ENCODE data around the gene C1orf105.
"Not testable (repeated sequence)": the region's sequence is repeated elsewhere in the genome, so short reads cannot be mapped to it uniquely, and the experiment has no call there.

Gene C1orf105

DNA sequence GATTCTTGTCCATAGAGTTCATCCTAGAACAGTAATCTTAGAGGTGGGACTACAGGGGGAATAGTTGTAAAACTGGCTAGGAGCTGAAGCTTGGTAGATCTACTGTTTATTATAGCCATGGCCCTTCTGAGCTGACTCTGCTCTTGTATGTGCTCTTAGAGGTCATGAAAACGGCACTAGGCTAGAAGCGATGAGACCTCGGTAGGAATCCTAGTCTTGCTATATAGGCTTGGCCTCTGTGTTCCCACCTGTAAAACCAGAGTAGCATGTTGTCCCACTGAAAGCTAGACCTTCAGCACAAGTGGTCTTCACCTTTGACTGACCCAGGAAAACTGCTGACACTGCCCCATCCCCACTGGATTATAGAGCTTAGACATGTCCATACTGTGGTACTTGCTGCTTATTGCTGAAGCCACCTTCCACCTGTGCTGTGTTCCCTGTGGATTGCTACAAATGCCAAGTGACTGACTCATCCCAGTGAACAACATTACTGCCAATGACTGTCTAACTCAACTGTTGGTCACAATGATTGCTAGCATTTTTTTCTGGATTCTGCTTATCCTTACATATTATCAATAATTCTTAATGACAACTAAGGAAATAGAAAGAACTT, 46.4 kb downstream of the C1orf105 start:
- no peak for DNase-seq

DNA sequence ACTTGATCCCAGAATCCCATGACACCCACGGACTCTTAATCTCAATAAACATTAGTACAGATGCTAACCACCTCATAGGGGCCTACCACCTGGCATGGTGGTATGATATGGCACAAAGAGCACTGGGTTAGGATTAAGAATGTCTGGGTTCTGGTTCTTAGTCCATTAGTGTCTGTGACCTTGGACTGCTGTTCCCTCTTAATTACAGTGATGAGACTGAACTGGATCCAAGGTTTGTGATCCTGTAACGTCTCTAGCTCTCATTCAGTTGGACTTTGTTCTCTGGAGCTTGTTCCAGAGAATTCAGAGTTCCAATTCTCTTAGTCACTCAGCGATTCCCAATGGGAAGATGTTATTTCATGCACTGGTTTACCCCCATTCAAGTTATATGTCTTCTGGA, 47.0 kb downstream of the C1orf105 start:
- DNase-seq: no peak

DNA sequence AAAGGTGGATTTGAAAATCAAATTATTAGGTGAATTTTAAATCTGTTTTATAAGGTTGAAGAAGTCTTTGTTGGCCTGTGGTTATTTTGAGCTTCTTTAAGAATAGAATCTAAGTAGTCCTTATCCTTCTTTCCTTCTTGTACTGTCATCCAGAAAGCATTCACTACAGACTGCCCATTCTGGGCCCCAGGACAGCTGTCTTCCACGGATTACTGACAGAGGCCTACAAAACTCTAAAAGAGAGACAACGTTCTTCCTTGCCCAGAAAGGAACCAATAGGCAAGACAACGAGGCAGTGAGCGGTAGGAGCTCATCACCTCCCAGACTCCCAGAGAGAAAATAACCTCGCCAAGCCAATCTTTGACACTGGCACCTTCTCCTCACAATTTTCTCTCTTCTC, 47.8 kb downstream of the C1orf105 start:
- DNase-seq: no peak

DNA sequence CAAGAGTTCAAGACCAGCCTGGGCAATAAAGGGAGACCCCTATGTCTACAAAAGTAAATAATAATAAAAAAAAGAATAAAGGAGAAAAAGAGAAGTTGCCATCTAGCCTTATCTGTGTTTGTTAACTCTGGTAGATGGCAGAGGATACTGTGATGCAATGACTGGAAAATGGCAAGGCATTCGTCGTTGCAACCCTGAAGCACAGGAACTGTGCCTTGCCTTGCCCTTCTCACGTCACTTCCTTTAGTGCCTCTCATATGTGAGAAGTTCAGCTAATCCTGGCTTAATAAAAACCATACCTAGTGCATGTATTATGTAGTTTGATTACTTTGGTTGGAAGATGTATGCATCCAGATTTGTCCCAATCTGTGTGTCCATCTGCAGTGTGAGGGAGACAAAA, 49.2 kb downstream of the C1orf105 start:
- DNase-seq: no peak

DNA sequence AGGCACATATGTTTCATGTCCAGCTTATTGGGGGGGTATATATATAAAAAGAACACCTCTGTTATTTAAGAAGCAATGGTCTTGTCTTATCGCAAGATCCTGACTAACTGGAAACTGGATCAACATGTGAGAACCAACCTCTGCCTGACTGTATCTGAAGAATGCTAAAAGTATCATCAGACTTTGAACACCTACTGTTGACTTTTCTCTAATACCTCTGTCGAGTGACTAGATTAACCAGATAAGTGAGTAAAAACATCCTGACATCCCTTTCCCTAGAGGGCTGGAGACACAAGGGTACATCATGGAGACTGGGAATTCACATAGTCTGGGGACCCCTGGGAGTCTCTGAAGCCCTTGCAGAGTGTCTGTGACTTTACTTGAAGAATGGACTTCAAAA, 49.7 kb downstream of the C1orf105 start:
- DNase-seq: no peak

DNA sequence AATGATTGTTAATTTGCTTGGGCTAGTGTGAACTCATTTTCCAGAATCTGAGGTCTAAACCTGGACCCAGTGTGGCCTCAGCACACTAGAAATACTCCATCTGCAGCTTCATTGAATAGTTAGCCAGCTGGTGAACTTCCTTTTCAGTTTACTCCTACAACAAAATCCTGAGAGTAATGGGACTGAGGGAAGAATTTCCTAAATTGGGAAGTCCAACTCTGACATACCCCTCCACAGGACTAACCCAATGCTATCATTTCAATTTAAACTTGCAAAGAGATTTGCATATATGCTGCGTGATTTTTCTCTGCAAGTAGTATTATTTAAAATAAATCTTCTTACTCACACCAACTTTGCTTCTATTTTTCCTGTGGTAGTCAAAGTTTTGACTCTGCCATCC, 51.2 kb downstream of the C1orf105 start:
- DNase-seq: no peak

DNA sequence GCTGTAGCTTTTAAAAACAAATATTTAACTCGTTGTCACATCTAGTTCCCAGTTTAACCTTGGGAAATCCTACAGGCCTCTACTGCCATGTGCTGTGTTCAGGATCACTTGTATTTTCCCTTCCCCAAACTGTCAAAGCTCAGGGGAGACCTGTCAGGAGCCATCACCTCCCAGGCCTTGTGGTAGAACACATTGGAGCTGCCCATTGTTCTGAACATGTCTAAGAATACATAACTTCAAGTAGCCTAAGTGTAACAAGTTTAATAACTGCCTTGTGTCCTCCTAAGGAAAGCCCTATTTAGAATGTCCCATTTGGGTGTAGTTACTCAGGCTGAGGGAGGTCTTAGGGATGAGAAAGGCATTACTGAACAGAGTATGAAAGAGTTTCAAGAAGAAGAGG, 52.0 kb downstream of the C1orf105 start:
- DNase-seq: no peak

DNA sequence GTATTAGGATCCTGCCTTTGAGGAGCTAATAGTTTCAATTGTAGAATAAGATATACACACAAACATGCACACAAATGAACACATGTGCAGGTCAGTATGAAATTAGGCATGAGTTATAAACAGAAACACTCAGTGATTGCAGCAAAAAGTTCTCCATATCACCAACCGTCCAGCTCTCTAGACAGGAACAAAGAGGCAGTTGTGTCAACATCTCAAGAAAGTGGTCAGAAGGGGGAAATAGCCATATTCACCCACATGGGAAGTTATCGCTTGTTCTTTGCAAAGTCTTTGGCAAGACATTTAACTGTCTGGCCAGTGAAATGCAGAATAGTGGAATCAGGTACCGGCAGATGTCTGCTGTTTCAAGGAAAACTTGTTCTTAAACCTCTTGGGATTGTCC, 52.8 kb downstream of the C1orf105 start:
- DNase-seq: no peak

DNA sequence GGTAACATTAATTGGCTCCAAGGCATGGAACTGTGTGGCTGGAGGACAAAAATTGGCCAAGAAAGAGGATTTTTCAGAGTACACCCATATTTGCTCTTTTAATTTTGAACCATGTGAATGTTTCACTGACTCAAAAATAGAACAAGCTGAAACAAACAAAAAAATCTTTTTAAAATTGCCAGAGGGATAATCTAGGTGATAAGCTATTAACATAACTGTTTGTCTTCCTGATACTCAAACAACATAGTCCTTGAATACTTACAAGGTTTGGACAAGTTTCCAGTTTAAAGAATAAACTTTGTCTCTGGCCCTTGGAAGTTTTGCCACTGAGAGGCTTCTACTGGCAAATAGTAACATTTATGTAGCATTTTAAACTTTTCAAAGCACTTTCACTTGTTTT, 53.4 kb downstream of the C1orf105 start:
- no peak for DNase-seq

DNA sequence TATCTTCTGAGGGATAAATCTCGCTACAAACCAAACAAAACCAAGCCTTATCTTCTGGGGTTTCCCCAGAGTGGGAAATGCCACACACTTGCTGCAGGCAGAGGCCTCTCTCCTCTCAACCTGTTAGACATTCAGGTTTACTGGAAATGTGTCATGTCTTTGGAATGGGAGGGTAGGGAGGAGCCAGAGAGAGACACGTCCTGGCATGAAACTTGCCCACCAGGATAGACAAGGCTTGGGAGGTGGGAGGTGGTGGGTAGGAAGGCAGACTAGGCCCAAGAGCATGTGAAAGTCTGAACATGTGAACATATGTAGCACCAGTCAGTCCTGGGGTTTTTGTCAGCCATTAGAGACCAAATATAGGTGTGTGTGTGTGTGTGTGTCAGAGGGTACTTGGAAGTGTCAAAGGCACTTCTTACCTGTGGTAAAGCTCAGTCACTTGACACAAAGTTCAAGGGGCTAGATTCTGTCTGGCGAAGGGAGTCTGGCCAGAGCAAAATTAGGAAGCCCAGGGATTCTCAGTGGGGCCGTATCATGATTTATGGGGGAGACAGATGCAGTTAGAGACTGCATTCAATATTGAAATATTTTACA, 55.8 kb downstream of the C1orf105 start:
- no peak for DNase-seq

DNA sequence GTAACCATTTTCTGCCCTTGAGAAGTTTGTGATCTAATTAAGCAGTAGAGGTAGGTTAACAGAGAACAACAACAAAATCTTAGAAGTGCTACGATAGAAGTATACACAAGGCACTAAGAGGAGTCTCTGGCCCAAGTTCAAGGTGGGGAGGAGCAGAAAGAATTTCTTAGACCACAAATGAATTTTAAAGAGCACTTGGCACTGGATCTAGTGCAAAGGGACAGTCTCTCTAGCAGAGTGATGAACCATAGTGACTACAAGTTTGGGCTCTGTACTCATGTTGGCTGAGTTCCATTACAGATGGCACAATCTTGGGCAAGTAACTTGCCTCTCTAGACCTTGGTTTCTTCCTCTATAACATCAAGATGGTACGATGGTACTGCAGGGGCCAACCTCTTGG, 56.7 kb downstream of the C1orf105 start:
- no peak for DNase-seq

DNA sequence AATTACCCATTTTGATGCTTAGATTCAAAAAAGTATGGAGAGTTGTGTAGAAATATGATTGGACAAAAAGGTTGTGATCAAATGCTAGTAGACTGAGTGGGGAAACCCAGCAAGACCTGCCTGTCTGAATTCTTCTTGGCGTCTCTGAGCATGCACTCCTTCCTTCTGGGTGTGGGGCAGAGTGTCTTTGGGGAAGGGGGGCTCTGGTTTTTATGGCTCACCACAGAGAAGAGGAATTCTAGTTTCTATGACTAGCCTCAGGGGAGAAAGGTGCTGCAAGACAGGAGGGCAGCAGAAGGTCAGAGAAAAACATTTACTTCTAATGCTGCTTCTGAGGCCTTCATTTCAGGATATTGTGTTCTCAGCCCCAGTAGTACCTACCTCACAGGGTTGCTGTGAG, 57.3 kb downstream of the C1orf105 start:
- DNase-seq: no peak

DNA sequence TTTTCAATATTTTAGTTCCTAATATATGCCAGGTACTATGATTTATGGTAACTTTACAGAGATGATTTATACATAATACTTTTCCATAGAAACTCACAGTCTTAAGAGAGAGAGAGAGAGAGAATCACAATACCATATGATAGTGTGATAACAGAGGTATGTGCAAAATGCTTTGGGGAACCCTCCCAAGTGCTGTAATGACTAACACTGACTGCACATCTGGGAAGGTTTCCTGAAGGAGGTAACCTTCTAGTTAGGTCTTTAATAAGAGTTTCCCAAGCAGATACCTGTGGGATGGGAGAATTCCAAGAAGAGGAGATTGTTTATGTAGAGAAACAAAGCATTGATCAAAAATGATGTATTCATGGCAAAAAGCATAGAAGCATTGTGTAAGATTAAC, 58.0 kb downstream of the C1orf105 start:
- DNase-seq: no peak

DNA sequence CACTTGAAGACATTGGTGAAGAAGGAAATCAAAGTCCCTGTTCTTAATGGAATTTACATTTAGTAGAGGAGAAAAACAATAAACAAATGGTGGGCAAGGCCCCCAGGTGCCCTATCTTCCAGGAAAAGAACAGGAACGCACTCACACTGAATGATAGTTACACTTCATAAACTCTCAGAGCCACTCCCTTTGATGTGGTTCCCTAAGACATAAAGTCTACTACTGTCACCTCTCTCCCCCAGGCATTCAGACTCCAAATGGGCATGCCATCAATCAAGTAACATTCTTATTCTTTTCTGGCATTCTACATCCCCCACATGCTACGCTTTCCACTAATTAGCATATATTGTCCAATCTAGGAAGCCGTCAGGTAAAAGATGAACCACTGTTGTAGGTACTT, 59.9 kb downstream of the C1orf105 start:
- DNase-seq: no peak

DNA sequence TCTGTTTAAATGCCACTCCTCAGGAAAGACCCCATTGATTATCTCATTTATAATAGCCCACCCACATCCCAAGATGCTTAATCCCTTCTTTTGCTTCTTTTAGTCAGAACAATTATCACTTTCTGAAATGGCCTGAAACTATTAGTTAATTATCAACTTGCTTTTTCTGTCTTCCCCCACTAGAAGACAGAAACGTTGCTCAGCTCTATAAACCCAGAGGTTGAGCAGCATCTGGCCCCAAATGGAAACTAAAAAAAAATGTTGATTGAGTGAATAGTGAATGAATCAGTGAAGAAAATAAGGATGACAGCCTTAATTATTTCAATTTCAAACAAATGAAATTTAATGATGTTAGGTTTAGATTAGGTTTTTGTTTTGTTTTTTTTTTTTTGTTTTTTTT, 61.6 kb downstream of the C1orf105 start:
- no peak for DNase-seq

DNA sequence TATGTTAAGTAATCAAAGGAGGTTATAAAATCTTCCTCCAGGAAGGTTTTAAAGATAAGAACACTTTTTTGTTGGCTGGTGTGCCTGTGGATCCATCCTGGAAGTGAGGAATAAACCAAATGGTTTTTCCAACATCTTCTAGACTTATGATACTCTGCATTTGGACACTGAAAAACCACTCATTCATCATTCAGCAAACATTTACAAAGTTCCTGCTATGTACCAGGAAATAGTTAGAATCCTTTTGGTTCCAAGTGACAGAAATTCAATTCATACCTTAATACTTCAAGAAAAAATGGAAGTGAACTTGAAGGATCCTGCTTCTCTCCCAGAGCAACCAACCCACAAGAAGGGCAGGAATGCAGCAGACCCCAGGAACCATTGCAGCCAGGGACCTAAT, 63.0 kb downstream of the C1orf105 start:
- DNase-seq: no peak

DNA sequence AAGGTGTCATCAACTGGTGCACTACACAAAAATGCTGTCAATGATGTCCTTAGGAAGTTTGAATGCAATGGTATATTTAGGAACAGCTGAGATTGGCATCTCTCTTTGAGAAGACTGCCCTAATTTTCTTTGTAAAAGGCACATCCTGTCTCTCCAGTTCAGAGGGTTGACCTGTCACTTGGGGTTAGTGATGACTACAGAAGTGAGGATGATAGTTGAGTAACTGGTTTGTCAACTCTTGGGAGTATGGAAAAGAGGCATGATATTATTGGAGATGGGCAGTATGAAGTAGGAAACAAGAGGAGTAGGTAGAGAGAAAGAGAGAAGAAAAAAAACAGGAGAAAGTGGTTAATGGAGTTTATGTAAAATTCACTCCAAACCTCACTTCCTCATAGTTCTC, 63.8 kb downstream of the C1orf105 start:
- DNase-seq: no peak

DNA sequence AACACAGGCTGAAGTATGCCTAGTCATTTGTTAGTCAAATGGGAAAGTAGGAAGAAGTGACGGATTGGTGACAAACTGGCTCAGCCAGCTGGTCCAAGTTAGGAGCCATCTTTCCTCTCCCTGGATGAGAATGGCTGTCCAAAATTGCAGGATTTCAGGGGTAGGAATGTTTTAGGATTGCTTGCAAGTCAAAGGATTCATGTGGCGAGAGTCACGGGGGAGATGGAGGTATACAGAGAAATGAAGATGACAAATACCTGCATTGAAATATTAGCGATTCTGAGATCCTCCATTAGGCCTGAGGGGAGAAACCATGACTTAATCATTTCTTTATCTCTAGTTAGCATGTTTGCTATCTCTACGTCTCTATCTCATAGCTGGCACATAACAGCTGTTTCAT, 65.1 kb downstream of the C1orf105 start:
- DNase-seq: no peak

DNA sequence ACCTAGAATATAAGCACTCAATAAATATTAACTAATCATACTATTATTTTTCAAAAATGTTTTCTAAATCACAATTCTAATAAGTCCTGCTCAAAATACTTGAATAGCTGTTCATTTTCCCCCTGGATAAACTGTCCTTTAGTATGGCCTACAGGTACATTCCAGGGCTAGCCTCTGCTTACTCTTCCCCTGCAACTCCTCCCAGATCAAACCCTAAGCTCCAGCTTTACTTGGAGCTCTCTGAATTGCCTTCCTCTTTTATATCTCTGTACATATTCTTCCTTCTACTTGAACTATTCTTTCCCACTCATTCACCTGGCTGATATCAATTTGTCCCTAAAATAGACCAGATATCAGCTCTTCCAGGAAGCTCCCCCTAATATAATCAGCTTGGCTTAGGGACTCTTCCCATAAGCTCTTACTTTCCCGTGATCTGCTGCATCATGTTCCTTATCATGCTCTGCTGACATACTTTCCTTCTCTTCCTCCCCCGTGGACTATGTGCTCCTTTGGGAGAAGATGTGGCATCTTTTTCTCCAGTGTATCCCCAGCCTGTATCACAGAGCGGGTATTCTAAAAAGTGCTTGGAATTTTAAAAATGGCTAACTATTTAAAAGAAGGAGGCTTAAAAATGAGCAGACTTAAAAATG, 66.4 kb downstream of the C1orf105 start:
- no peak for DNase-seq

DNA sequence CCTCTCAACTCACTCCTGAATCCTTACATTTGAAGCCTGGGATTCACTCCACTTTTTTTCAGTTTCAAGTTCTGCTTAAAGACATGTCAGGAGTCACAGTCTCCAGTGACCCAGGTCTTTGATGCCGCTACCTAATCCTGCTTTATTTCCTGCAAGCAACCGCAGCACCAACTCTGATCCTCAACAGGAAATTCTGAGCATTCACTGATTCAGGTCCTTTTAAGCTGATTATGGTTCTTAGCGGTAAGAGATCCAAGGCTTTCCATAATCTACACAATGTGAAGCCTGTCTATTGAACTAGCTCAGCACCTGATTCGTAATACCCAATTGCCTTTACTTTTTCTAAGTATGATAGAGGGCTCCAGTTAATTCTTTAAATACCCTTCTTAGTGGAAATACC, 67.1 kb downstream of the C1orf105 start:
- no peak for DNase-seq

DNA sequence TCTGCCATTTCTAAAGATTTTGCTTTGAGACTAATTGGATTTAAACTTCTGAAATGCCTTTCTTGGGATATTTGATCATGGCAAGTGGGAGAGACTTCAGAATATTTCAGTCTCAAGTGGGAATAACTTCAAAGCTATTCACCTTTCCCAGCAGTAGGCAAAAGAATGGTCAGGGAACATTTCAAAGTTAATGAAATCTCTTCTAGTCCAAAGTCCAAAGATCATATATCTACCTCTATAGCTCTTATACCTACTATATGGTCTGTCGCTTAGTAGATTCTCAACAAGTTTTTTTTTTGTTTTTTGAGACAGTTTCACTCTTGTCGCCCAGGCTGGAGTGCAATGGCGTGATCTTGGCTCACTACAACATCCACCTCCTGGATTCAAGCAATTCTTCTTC, 67.9 kb downstream of the C1orf105 start:
- DNase-seq: no peak

DNA sequence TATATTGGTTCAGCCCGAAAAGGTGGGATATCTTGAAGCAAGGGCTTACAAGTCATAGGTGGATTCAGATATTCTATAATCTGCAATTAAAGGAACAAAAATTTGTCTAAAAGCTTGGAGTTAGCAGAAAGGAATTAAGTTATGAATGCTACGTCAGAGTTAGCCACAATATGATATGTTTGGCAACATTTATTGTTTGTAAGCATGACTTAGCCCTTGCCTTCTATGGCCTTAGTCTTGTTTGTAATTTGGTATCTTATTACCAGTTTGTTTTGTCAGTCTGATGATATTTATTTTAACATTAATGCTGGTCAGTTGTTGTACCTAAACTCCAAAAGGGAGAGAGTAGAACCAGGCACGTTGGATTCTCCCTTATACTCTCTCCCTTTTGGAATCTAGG, 69.4 kb downstream of the C1orf105 start:
- no peak for DNase-seq

DNA sequence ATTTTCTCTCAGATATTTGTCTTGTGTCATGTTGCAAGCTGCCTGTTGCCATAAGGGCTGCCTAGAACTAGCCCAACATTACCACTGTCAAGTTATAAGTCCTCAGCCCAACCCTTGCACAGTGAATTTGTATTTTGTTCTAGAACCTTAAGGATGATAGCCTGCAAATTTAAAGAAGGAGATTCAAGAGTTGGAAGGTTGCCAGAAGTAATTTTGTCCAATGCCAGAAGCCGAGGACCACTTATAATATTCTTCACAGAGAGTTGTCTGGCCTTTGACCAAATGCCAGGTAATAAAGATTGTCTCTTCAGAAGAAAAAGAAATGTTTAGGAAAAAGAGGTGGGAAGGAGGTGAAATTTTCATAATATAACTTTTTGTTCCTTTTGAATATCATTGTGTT, 71.9 kb downstream of the C1orf105 start:
- no peak for DNase-seq

DNA sequence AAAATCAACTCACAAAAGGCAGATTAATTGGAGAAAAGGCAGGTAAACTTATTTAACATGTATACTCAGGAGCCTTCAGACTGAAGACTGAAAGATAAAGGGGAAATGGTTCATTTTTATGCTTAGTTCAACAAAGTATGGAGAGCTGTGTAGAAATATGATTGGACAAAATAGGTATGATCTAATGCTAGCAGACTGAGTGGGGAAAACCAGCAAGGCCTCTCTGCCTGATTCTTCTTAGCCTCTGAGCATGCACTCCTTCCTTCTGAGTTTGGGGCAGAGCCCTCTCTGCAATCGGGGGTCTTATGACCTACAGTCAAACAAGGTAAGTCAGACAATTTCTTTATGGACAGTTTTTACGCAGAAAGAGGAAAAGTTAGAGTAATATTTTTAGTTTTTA, 73.7 kb downstream of the C1orf105 start:
- DNase-seq: no peak

DNA sequence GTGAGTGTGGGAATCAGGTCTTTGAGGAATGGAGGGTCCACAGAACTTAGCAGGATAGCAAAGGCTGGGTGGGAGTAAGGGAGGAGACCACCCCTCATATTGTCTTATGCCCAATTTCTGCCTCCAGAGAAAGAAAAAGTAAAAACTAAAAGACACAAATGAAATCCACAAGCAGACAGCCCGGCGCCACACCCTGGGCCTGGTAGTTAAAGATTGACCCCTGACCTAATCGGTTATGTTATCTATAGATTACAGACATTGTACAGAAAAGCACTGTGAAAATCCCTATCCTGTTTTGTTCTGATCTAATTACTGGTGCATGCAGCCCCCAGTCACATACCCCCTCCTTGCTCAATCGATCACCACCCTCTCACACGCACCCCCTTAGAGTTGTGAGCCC, 75.6 kb downstream of the C1orf105 start:
- DNase-seq: not testable (repeated sequence)

All from NCI-H187 treated with DMSO at 0.1 percent for 48 hours (cell line).